ENCODE measurements around the gene AGO3. TPM values are rescaled to one million over a fixed set of nuclear protein-coding genes. Genes with fewer than 3 reads are reported as not detected.

Gene AGO3
- total RNA-seq, 1 donor from 2014 or later, result 9.9 TPM

GRCh38 chr1:36118447-36119204 is 187.7 kb downstream of the AGO3 start:
- Histone ChIP-seq H3K27me3 (ENCODE audit: control insufficient read depth, insufficient read depth, low read length) (peaks cover 7% of the 10 kb centered on the region), H3K4me3 (ENCODE audit: low read depth, low read length) (no peak overlapping the region), H3K36me3 (ENCODE audit: control insufficient read depth, insufficient read depth, low read length) (no peaks in the 10 kb centered on the region)
- TF ChIP-seq CTCF (IDR thresholded peaks at IDR 0.05; ENCODE audit: insufficient read depth, low read length, poor library complexity, severe bottlenecking), result no peak
- no peak for DNase-seq (ENCODE audit: low read depth)

GRCh38 chr1:36119456-36119855 is 188.6 kb downstream of the AGO3 start:
- DNase-seq (ENCODE audit: low read depth), result no peak
- no peaks in the 10 kb centered on the region for H3K36me3 ChIP-seq (ENCODE audit: control insufficient read depth, insufficient read depth, low read length)
- H3K4me3 ChIP-seq (ENCODE audit: low read depth, low read length), result no peak overlapping the region
- TF ChIP-seq CTCF (IDR thresholded peaks at IDR 0.05; ENCODE audit: insufficient read depth, low read length, poor library complexity, severe bottlenecking), result no peak
- peaks cover 15% of the 10 kb centered on the region for H3K27me3 ChIP-seq (ENCODE audit: control insufficient read depth, insufficient read depth, low read length)

Other genes with a start within 250 kb of the AGO3 start
- gene C1orf216, start 212.2 kb upstream of the AGO3 start, total RNA-seq, result 6.0 and 9.2 TPM in 2 replicates
- 3.6 and 4.1 TPM in 2 replicates for gene CLSPN, start 161.1 kb upstream of the AGO3 start, total RNA-seq
- gene AGO4, start 123.1 kb upstream of the AGO3 start, total RNA-seq, result 14.0 and 14.2 TPM in 2 replicates
- 21.9 and 24.1 TPM in 2 replicates for gene AGO1, start 47.9 kb upstream of the AGO3 start, total RNA-seq
- 0.25 and 0.48 TPM in 2 replicates for gene TEKT2, start 153.0 kb downstream of the AGO3 start, total RNA-seq
- gene ADPRS, start 157.8 kb downstream of the AGO3 start, total RNA-seq, result 66.5 and 70.3 TPM in 2 replicates
- 1.2 TPM in 2 replicates for gene COL8A2, start 194.1 kb downstream of the AGO3 start, total RNA-seq
- gene TRAPPC3, start 218.4 kb downstream of the AGO3 start, total RNA-seq, result 105 TPM in 2 replicates
- gene MAP7D1, start 225.1 kb downstream of the AGO3 start, total RNA-seq, result 183 and 236 TPM in 2 replicates

Measured in kidney epithelial cell (primary cell).